Measurements from ENCODE around the gene HNRNPL. TPM values are rescaled to one million over a fixed set of nuclear protein-coding genes. Genes with fewer than 3 reads are reported as not detected.

The HNRNPL gene
- total and polyA plus RNA-seq, 2 of the 8 experiments (the other 6 are each of a cell fraction or from before 2014, with no cell fraction given) = 404 to 779 TPM

- Histone ChIP-seq H3K36me3 (ENCODE audit: control insufficient read depth in 2 of 4, insufficient read depth in 4 of 4, low read length in 3 of 4) (no peaks in the 10 kb centered on the region), H3K18ac (ENCODE audit: extremely low read depth, low read length) (no peak overlapping the region), H2BK15ac (ENCODE audit: low read length) (no peak overlapping the region), H3K27me3 (replicated peaks in 1 of 4; ENCODE audit: control insufficient read depth in 3 of 4, extremely low read depth in 1 of 4, insufficient read depth in 3 of 4, low read length in 3 of 4) (peaks cover 0 to 12% (median 3%) of the 10 kb centered on the region in 4 experiments; a peak in 4 of 7 replicates), H3K4ac (replicated peaks; ENCODE audit: insufficient read length, low read depth, low read length) (no peak overlapping the region), H2BK12ac (ENCODE audit: low read depth, low read length) (no peak overlapping the region), H2BK120ac (replicated peaks; ENCODE audit: low read depth, low read length) (no peak overlapping the region), H3K23ac (ENCODE audit: insufficient read length) (no peak overlapping the region), H3K9ac (replicated peaks in 1 of 4; ENCODE audit: extremely low read depth in 1 of 4, low read depth in 3 of 4, low read length in 3 of 4) (no peak overlapping the region), H3K79me2 (ENCODE audit: control insufficient read depth in 1 of 2, insufficient read depth in 2 of 2, low read length in 2 of 2) (no peaks in the 10 kb centered on the region), H3K23me2 (ENCODE audit: low read depth, low read length) (no peaks in the 10 kb centered on the region), H2BK20ac (ENCODE audit: low read length) (no peak overlapping the region), H4K91ac (replicated peaks; ENCODE audit: insufficient read length, low read length) (no peak overlapping the region), H2AFZ (ENCODE audit: low read length) (no peak overlapping the region), H3K27ac (ENCODE audit: low read depth, low read length) (no peak overlapping the region), H4K5ac (ENCODE audit: insufficient read length, low read depth, low read length) (no peak overlapping the region), H3K14ac (ENCODE audit: insufficient read length) (no peak overlapping the region), H4K20me1 (replicated peaks in 1 of 2; ENCODE audit: control insufficient read depth in 1 of 2, insufficient read depth in 2 of 2, low read length in 2 of 2) (no peaks in the 10 kb centered on the region), H3K4me2 (ENCODE audit: insufficient read depth in 1 of 2, low read depth in 2 of 2, low read length in 2 of 2) (no peak overlapping the region), H2BK5ac (ENCODE audit: low read depth, low read length) (no peak overlapping the region), H4K8ac (ENCODE audit: extremely low read depth, insufficient read depth, low read length) (no peak overlapping the region), H2AK5ac (ENCODE audit: low read depth, low read length) (no peak overlapping the region), H3K4me1 (replicated peaks in 1 of 4; ENCODE audit: control insufficient read depth in 3 of 4, insufficient read depth in 4 of 4, low read length in 3 of 4) (peaks cover 0 to 2% (median 0%) of the 10 kb centered on the region in 4 experiments; a peak in 2 of 7 replicates), H3K79me1 (ENCODE audit: low read depth, low read length) (no peaks in the 10 kb centered on the region), H3K9me3 (ENCODE audit: insufficient read depth in 2 of 2, low read depth in 1 of 2, low read length in 1 of 2) (no peaks in the 10 kb centered on the region; a peak in 1 of 4 replicates), H3K4me3 (ENCODE audit: extremely low read depth in 1 of 4, insufficient read depth in 2 of 4, low read depth in 3 of 4, low read length in 4 of 4) (no peak overlapping the region), H3K56ac (replicated peaks; ENCODE audit: insufficient read length, low read depth, low read length) (no peak overlapping the region)
- ChIA-PET CTCF (ENCODE audit: partially characterized antibody) (no interaction called here), POLR2A (ENCODE audit: partially characterized antibody) (no interaction called here)
- 91% methylated on average over 4 of the region's 4 CpGs; no CpG with 5 or more reads in 1 of the 2 experiments for WGBS, 2 experiments (ENCODE audit: extremely low coverage in 1 of 2, insufficient coverage in 1 of 2, insufficient read length in 1 of 2, insufficient replicate concordance in 2 of 2, low coverage in 1 of 2, low lambda C conversion rate in 2 of 2, missing lambda C conversion rate in 1 of 2)
- no peak for DNase-seq (ENCODE audit: low read depth in 1 of 2, low spot score in 2 of 2)
- no peak for FAIRE-seq
- TF ChIP-seq RFX5 (IDR thresholded peaks at IDR 0.05; ENCODE audit: borderline replicate concordance, low read depth, low read length) (no peak), TAF7 (optimal IDR thresholded peaks at IDR 0.05; ENCODE audit: borderline replicate concordance, low read depth, low read length) (no peak), JUND (IDR thresholded peaks at IDR 0.05; ENCODE audit: low read length) (no peak), SRF (IDR thresholded peaks at IDR 0.05; ENCODE audit: low read depth, low read length) (no peak), EP300 (IDR thresholded peaks at IDR 0.05; ENCODE audit: borderline replicate concordance in 1 of 2, low read depth in 2 of 2, low read length in 2 of 2) (no peak)
Measured at GRCh38 chr19:38795549-38795948, 54.2 kb downstream of the HNRNPL start.

Data from H1 (cell line).